SK-N-SH treated with all-trans-retinoic acid at 6 μM for 48 hours (cell line): ENCODE measurements around the gene AKR1A1.

Source experiments
- ATAC-seq: fragments of 200-7000 bp; cut with Tn5 transposase; 3 replicates; pipeline ENCODE4 v1.9.1; 2020; ENCODE audit warnings: mild to moderate bottlenecking, moderate library complexity
- ARNTL ChIP-seq: fragments of 450-650 bp; formaldehyde crosslinking; IDR thresholded peaks from 2 replicates; pipeline ENCODE4 v1.5.0; 2020; ENCODE audit warnings: low read depth, mild to moderate bottlenecking, moderate library complexity, borderline replicate concordance
- BACH2 ChIP-seq: fragments of 250-450 bp; sonication (Bioruptor Pico); IDR thresholded peaks from 2 replicates; pipeline ENCODE4 v1.9.0; 2021; ENCODE audit warnings: mild to moderate bottlenecking, borderline replicate concordance
- CSDC2 ChIP-seq: fragments of 250-450 bp; sonication (Bioruptor Pico); IDR thresholded peaks from 2 replicates; pipeline ENCODE4 v1.5.0; 2020; ENCODE audit warnings: mild to moderate bottlenecking, moderate library complexity
- CSRNP3 ChIP-seq: fragments of 250-450 bp; sonication (Bioruptor Pico); IDR thresholded peaks from 2 replicates; pipeline ENCODE4 v1.5.1; 2021; ENCODE audit warnings: mild to moderate bottlenecking, moderate library complexity
- ESRRG ChIP-seq: fragments of 250-450 bp; sonication (Bioruptor Pico); IDR thresholded peaks from 2 replicates; pipeline ENCODE4 v1.6.1; 2021; ENCODE audit warnings: mild to moderate bottlenecking
- GLIS3 ChIP-seq: fragments of 250-450 bp; sonication (Bioruptor Pico); IDR thresholded peaks from 2 replicates; pipeline ENCODE4 v1.5.0; 2020; ENCODE audit warnings: mild to moderate bottlenecking, moderate library complexity
- ISL1 ChIP-seq: fragments of 250-450 bp; sonication (Bioruptor Pico); IDR thresholded peaks from 2 replicates; pipeline ENCODE4 v2.1.2; 2022; ENCODE audit warnings: mild to moderate bottlenecking, moderate library complexity
- OSR1 ChIP-seq: fragments of 250-450 bp; sonication (Bioruptor Pico); IDR thresholded peaks from 2 replicates; pipeline ENCODE4 v1.8.0; 2022; ENCODE audit warnings: moderate library complexity, mild to moderate bottlenecking, inconsistent platforms
- PATZ1 ChIP-seq: fragments of 250-450 bp; sonication (Bioruptor Pico); IDR thresholded peaks from 2 replicates; pipeline ENCODE4 v1.8.0; 2020; ENCODE audit warnings: mild to moderate bottlenecking, moderate library complexity, borderline replicate concordance
- PPARA ChIP-seq: fragments of 250-450 bp; sonication (Bioruptor Pico); IDR thresholded peaks from 2 replicates; pipeline ENCODE4 v1.5.0; 2020; ENCODE audit warnings: mild to moderate bottlenecking, borderline replicate concordance
- RARB ChIP-seq: fragments of 250-450 bp; sonication (Bioruptor Pico); IDR thresholded peaks from 2 replicates; pipeline ENCODE4 v1.8.0; 2021; ENCODE audit warnings: mild to moderate bottlenecking, moderate library complexity
- SNAI2 ChIP-seq: fragments of 250-450 bp; sonication (Bioruptor Pico); IDR thresholded peaks from 2 replicates; pipeline ENCODE4 v1.5.0; 2020; ENCODE audit warnings: mild to moderate bottlenecking, moderate library complexity
- TCF4 ChIP-seq: fragments of 250-450 bp; sonication (Bioruptor Pico); IDR thresholded peaks from 2 replicates; pipeline ENCODE4 v1.8.0; 2021; ENCODE audit warnings: mild to moderate bottlenecking, moderate library complexity, borderline replicate concordance
- TOX ChIP-seq: fragments of 250-450 bp; sonication (Bioruptor Pico); IDR thresholded peaks from 2 replicates; pipeline ENCODE4 v1.8.0; 2021; ENCODE audit warnings: mild to moderate bottlenecking, moderate library complexity, borderline replicate concordance
- TSHZ2 ChIP-seq: fragments of 250-450 bp; sonication (Bioruptor Pico); IDR thresholded peaks from 2 replicates; pipeline ENCODE4 v1.5.0; 2020; ENCODE audit warnings: mild to moderate bottlenecking, moderate library complexity
- ZC3H10 ChIP-seq: fragments of 250-450 bp; sonication (Bioruptor Pico); IDR thresholded peaks from 2 replicates; pipeline ENCODE4 v1.5.1; 2021; ENCODE audit warnings: mild to moderate bottlenecking, moderate library complexity
- ZFP3 ChIP-seq: fragments of 250-450 bp; sonication (Bioruptor Pico); IDR thresholded peaks from 2 replicates; pipeline ENCODE4 v1.5.0; 2020; ENCODE audit warnings: mild to moderate bottlenecking, moderate library complexity
- ZNF565 ChIP-seq: fragments of 450-650 bp; formaldehyde crosslinking; conservative IDR thresholded peaks from 2 replicates; pipeline ENCODE4 v1.5.0; 2020; ENCODE audit warnings: low read depth, mild to moderate bottlenecking, moderate library complexity
- ZNF70 ChIP-seq: fragments of 450-650 bp; formaldehyde crosslinking; IDR thresholded peaks from 2 replicates; pipeline ENCODE4 v1.5.0; 2020; ENCODE audit warnings: mild to moderate bottlenecking, moderate library complexity
- ZNF8 ChIP-seq: fragments of 450-650 bp; formaldehyde crosslinking; IDR thresholded peaks from 2 replicates; pipeline ENCODE4 v1.5.0; 2020; ENCODE audit warnings: mild to moderate bottlenecking, moderate library complexity

The AKR1A1 gene

GRCh38 chr1:45610589-45611226 is 60.1 kb downstream of the AKR1A1 start:
- no peak for TF ChIP-seq ISL1 (CRISPR knock-in tag)
- TF ChIP-seq ARNTL (CRISPR knock-in tag), result no peak
- TF ChIP-seq ZNF565 (CRISPR knock-in tag), result no peak
- no peak for TF ChIP-seq SNAI2 (CRISPR knock-in tag)
- TF ChIP-seq GLIS3, result no peak
- no peak for TF ChIP-seq PATZ1 (CRISPR knock-in tag)
- no peak for TF ChIP-seq ZFP3
- no peak for TF ChIP-seq PPARA (CRISPR knock-in tag)
- no peak for TF ChIP-seq ESRRG (CRISPR knock-in tag)
- no peak for TF ChIP-seq RARB (CRISPR knock-in tag)
- TF ChIP-seq CSRNP3, result no peak
- TF ChIP-seq ZC3H10 (CRISPR knock-in tag), result no peak
- no peak for TF ChIP-seq ZNF70 (CRISPR knock-in tag)
- no peak for TF ChIP-seq CSDC2
- ATAC-seq, result no peak; the same call in 2 of the 3 replicates

GRCh38 chr1:45612941-45613579 is 62.4 kb downstream of the AKR1A1 start:
- TF ChIP-seq CSRNP3 (no peak), TOX (CRISPR knock-in tag) (no peak), OSR1 (CRISPR knock-in tag) (no peak), TSHZ2 (no peak), BACH2 (CRISPR knock-in tag) (no peak), ZFP3 (no peak), RARB (CRISPR knock-in tag) (no peak), ZC3H10 (CRISPR knock-in tag) (no peak), ISL1 (CRISPR knock-in tag) (no peak), ARNTL (CRISPR knock-in tag) (no peak), ZNF565 (CRISPR knock-in tag) (no peak), PATZ1 (CRISPR knock-in tag) (no peak), ZNF8 (CRISPR knock-in tag) (no peak), TCF4 (CRISPR knock-in tag) (no peak), ZNF70 (CRISPR knock-in tag) (no peak), GLIS3 (no peak)

More at GRCh38 chr1:45612941-45613579, 62.4 kb downstream of the AKR1A1 start:
- ATAC-seq, result no peak
